ENCODE data around the gene RYR3.

The RYR3 gene

DNA sequence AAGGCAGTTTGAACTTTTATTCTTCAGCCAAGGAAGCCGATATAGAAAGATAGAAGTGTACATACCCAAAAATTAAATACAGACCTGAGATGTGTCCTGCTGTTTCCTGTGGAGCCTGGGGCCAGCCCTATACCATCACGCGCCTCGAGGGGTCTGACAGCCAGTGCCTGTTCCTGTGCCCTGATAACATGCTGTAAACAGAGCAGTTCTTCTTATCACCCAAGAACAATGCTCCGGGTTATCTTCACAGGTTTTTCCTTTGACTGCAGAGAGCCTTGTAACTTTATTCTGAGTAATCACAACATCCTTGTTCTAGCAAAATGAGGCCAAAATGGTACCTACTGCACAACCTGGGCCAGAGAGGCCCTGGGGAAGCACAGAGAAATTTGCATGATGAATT, 367.8 kb downstream of the RYR3 start:
- H3K4me3 ChIP-seq (ENCODE audit: control insufficient read depth, low read depth, low read length): no peak overlapping the region
- TF ChIP-seq, protein P1, sequence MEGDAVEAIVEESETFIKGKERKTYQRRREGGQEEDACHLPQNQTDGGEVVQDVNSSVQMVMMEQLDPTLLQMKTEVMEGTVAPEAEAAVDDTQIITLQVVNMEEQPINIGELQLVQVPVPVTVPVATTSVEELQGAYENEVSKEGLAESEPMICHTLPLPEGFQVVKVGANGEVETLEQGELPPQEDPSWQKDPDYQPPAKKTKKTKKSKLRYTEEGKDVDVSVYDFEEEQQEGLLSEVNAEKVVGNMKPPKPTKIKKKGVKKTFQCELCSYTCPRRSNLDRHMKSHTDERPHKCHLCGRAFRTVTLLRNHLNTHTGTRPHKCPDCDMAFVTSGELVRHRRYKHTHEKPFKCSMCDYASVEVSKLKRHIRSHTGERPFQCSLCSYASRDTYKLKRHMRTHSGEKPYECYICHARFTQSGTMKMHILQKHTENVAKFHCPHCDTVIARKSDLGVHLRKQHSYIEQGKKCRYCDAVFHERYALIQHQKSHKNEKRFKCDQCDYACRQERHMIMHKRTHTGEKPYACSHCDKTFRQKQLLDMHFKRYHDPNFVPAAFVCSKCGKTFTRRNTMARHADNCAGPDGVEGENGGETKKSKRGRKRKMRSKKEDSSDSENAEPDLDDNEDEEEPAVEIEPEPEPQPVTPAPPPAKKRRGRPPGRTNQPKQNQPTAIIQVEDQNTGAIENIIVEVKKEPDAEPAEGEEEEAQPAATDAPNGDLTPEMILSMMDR (IDR thresholded peaks at IDR 0.05; ENCODE audit: control insufficient read depth, insufficient read depth, low read depth, low read length, missing control alignments): no peak
- DNase-seq (ENCODE audit: low read depth): no peak

DNA sequence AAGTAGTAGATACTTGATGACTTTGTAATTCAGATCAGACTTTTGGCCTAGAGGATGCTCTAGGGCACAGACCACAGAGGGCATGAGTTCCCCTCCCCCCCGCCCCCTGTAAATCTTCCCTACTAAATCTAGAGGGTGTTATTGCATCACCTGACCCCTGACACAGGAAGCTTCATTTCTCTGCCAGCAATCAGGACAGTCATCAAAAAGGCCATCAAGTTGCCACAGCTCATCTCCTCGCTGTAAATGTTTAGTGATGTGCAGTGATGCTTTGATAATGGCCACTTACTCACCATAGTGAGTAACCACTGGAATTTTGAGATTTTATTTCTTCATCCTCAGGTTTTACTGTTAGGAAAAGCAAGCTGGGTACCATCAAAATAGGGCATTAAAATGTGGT, 368.3 kb downstream of the RYR3 start:
- TF ChIP-seq, protein P1 (IDR thresholded peaks at IDR 0.05; ENCODE audit: control insufficient read depth, insufficient read depth, low read depth, low read length, missing control alignments): no peak
- DNase-seq (ENCODE audit: low read depth): no peak
- H3K4me3 ChIP-seq (ENCODE audit: control insufficient read depth, low read depth, low read length): no peak overlapping the region

DNA sequence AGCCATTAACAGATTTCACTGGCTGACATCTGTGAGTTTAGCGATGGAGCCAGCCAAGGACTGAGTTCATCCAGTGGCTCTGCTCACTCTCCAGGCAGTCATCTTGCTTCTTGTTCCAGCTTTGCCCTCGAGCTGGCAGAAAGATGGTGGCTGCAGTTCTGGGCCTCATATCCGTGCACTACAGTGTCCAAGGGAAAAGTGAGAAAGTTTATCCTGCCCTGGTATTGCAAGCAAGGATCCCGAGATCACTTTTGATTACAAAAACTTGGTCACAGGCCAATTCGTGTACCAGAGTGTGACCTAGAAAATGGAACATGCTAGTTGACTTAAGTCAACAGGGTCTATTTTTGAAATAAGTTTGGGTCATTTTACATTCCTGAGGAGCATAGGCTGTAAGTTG, 369.6 kb downstream of the RYR3 start:
- TF ChIP-seq, protein P1 (IDR thresholded peaks at IDR 0.05; ENCODE audit: control insufficient read depth, insufficient read depth, low read depth, low read length, missing control alignments): no peak
- DNase-seq (ENCODE audit: low read depth): no peak

DNA sequence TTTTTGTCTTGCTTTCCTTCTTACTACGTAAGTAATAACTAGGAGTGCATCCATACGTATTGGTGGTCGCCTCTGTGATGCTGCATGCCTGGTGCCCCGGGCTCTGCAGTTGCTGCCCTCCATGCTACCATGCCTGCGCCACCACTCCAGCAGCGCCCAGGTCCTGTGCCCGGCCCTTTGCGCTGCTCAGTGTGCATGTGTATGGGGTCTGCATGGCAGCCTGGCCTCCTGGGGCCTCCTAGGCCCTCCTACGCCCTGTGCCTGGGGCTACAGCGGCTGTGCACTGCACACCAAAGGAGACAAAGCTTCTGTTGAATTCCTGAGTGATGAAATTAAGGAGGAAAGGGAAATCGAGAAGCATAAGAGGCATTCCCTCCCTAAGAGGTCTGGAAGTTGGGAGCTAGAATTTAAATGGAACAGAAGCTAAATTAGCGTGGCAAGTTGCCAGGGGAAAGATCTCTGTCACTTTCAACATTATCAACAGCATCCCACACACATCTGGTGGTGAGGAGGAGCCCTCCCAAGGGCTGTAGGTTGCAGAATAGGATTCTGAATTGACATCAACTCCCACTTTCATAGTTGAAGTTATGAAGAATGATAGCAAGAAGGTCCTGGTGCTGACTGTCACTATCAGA, 382.5 kb downstream of the RYR3 start:
- TF ChIP-seq, protein P1 (IDR thresholded peaks at IDR 0.05; ENCODE audit: control insufficient read depth, insufficient read depth, low read depth, low read length, missing control alignments): no peak
- DNase-seq (ENCODE audit: low read depth): no peak
- no peak overlapping the region for H3K4me3 ChIP-seq (ENCODE audit: control insufficient read depth, low read depth, low read length)

More for the DNA sequence above, 369.6 kb downstream of the RYR3 start:
- no peak overlapping the region for H3K4me3 ChIP-seq (ENCODE audit: control insufficient read depth, low read depth, low read length)

DNA sequence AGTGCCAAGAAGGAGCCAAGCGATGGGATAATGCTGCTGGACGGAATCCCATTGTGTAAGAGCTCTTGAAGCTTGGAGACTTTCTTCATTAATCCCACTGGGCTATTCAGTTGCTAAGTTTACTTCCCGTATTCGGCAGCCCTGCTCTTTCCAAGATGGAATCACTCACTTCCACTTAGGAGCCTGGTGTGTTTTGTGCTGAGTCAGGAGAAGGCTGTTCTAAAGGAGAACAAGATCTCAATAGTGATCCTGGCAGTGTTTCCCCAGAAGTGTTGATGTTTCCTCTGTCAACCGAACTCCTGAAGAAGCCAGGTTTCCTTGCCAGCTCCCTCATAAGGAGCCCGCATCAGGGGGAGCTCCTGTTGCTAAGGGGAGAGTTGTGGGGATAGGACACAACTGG, 387.4 kb downstream of the RYR3 start:
- DNase-seq (ENCODE audit: low read depth): no peak
- TF ChIP-seq, protein P1 (IDR thresholded peaks at IDR 0.05; ENCODE audit: control insufficient read depth, insufficient read depth, low read depth, low read length, missing control alignments): no peak
- H3K4me3 ChIP-seq (ENCODE audit: control insufficient read depth, low read depth, low read length): no peak overlapping the region

DNA sequence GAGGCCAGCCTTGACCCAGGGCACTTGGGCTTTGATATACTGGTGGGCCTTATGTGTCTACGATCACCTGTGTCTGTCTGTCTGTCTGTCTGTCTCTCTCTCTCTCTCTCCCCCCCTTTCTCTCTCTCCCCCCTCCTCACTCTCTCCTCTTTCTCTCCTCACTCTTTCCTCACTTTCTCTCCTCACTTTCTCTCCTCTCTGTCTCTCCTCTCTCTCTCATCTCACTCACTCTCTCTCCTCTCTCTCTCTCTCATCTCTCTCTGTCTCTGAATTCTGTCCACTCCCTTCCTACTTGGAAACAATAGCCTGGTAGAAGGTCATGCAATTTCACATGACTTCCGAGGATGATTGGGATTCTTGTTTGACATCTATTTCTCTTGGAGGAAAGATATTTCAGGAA, 388.4 kb downstream of the RYR3 start:
- TF ChIP-seq, protein P1 (IDR thresholded peaks at IDR 0.05; ENCODE audit: control insufficient read depth, insufficient read depth, low read depth, low read length, missing control alignments): no peak
- no peak overlapping the region for H3K4me3 ChIP-seq (ENCODE audit: control insufficient read depth, low read depth, low read length)
- no peak for DNase-seq (ENCODE audit: low read depth)

Measured in AG09309 (cell line).